GM18868 (cell line): Measurements from ENCODE around the gene DPP6.

Experiments
- ATAC-seq: cut with Tn5 transposase; IDR thresholded peaks from one replicate; pipeline ENCODE4 v1.9.1; 2021; ENCODE audit warnings: mild to moderate bottlenecking, moderate library complexity; ENCODE audit not compliant: unreplicated experiment

The DPP6 gene

DNA sequence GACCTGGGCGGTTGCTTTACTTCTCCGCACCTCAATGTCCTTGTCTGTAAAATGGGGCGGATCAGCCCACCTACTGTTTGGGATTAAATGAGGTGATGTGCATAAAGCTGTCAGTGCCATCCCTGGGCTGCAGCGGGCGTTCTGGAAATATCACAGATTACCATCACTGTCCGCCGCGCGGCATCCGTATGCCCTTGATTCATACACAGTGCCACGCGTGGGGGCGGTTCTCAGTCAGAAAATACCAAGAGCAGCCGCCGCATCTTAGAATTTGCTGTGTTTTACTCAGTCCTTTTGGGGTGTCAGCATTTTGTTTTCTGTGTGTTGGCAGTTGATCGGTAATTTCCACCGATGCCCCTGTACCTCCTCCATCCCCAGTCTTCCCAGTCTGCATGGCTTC, 338.8 kb downstream of the DPP6 start:
- ATAC-seq: no peak

DNA sequence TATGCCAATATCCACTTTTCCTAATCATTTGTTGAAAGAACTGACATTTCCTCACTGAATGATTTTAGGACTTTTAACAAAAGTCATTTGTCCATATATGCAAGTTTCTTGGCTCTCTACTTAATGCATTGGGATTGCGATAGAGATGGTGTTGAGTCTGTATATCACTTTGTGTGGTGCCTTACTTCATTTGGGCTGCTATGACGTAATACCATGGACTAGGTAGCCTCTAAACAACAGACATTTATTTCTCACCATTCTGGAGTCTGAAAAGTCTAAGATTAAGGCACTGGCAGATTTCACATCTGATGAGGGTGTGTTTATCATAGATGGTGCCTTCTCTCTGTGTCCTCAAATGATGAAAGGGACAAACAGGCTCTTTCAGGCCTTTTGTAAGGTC, 342.6 kb downstream of the DPP6 start:
- ATAC-seq: no peak

- no peak for ATAC-seq
Measured at GRCh38 chr7:154406312-154406711, 354.1 kb downstream of the DPP6 start.

GRCh38 chr7:154409703-154410311, 357.6 kb downstream of the DPP6 start:
- ATAC-seq: no peak

DNA sequence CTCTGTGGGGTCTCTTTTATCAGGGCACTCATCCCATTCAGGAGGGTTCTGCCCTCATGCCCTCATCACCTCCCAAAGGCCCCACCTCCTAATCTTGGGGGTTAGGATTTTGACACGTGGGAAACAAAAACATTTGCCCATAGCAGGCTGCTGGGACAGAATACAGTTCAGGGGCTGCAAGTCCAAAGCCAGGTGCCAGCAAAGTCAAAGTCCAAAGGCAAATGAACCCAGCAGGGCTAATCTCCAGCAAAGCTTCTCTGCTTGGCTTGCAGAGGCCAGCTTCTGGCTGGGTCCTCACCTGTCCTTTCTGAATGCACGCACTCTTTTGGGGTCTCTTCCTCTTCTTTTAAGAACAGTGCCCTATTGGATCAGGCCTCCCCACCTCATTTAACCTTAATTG, 359.9 kb downstream of the DPP6 start:
- no peak for ATAC-seq

GRCh38 chr7:154415709-154416399, 363.7 kb downstream of the DPP6 start:
- no peak for ATAC-seq

DNA sequence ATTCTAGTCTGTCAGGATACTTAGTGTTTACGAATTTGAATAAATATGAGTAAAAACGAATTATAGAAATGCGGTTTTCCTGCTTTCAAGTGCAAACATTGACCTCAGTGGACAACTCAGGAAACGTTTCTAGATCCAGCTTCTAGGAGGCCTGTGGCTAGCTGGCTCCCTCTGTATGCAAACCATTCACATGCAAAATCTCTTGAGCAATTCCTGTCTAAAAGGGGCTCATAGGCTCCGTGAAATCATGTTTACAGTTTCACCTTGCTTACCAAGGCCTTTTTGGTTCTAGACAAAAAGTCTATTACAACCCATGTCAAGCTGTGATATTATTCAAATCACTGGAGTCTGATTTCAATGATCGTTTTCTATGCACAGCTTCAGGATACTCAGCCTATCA, 364.5 kb downstream of the DPP6 start:
- no peak for ATAC-seq

- ATAC-seq: no peak
Measured at GRCh38 chr7:154419344-154419743, 367.1 kb downstream of the DPP6 start.

GRCh38 chr7:154423231-154423630, 371.0 kb downstream of the DPP6 start:
- ATAC-seq: no peak

DNA sequence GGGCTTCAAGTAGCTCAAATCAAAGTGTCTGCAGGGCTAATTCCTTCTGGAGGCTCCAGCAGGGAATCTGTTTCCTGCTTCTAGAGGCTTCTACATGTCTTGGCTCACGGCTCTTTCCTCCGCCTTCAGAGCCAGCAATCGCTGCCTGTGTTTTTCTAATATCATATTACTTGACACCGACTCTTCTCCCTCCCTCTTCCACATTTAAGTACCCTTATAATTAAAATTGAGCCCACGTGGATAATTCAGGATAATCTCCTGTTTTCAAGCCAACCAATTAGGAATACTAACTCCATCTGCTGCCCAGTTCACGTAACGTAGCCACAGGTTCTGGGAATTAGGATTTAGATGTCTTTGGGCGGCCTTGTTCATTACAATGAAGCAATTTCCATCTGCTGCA, 372.2 kb downstream of the DPP6 start:
- no peak for ATAC-seq

DNA sequence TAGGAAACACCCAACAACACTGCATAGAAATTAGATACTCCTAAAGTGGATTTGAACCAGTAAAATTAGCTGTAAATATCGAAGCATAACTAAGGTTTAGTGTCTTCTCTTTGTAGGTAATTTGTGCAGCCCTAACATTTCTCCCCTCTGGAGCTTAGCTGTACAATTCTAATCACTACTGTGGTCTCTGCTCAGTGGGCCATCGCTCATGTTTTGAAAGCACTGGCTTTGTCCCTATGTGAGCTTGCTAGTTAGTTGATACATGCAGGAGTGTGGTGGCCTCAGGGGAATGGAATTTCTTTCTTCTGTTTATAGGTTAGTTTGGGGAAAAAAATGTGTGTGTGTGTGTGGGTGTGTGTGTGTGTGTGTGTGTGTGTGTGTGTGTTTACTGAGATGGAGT, 373.1 kb downstream of the DPP6 start:
- ATAC-seq: no peak

- no peak for ATAC-seq
Measured at GRCh38 chr7:154426778-154427177, 374.6 kb downstream of the DPP6 start.

- no peak for ATAC-seq
Measured at GRCh38 chr7:154427533-154427932, 375.3 kb downstream of the DPP6 start.

DNA sequence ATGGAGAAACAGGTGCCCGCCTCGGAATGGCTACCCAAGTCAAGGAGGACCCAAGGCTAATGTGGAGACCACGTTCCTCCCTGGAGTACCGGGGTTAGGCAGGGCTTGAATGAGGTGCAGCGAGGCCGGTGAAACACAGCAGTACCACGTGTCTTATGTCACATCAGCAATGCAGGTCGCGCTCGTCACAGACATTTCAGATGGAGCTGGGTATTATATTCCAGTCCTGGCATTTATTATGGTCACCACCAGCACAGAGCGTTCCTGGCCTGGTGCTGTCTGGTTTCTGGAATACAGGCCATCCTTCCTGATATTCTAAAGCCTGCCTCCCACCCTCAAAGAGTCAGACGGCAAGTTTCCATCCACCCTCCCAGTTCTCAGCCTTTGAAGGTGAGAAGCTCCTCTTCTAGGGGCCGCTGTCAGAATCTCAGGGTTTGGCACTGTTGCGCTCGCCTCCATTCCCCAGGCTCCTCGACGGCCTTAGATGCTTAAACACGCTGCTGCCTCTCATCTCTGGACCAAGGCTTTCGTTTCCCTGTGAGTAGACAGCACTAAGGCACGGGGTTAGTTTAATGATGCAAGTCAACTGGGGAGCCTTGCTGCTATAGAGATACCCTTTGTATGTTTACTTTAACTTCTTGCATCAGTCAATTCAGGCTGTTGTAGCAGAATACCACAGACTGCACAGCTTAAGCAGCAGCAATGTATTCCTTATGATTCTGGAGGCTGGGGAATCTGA, 377.6 kb downstream of the DPP6 start:
- ATAC-seq: no peak

GRCh38 chr7:154430640-154431039, 378.4 kb downstream of the DPP6 start:
- ATAC-seq: no peak

- ATAC-seq: no peak
Measured at GRCh38 chr7:154431045-154431444, 378.8 kb downstream of the DPP6 start.

DNA sequence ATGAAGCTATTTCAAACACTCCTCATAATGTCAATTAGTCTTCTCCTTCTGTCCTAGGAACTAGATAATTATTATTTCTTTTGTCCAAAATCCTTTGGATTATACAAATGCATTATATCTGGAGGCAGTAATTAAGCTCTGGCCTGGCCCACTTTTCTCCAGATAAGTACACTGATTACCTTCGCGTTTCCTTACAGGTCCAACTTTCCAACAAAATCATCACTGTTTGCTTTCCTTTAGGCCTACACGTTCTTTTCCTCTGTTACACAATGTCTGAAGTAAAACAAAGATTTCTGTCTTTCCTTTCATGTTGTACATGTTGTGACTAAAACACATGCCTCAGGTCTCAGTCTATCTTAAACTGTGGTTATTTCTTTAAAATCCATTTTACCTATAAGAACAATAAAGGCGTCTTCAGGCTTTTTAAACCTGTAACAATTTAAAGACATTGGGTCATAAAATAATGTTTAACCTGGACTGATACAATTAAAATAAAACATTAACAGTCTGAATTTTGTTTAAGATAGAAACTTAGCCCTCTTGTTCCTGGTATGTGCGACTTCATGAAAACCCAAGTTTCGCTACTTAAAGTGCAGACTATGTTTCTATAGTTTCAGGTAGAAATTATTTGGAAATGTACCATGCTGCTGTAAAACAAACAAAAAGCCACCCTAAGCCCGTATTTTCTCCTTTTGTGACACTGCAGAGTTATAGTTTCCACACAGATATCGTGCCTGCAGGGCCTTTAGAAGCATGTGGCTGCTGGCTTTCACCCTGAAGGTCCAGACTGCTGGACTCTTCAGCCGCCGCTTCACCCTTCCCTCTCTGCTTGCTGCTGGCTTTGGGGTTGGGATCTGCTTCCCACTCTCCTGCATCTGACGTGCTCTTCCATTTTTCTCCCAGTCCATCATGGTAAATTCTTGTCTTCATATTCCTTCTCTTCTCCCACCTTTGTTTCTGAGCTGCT, 381.7 kb downstream of the DPP6 start:
- no peak for ATAC-seq

DNA sequence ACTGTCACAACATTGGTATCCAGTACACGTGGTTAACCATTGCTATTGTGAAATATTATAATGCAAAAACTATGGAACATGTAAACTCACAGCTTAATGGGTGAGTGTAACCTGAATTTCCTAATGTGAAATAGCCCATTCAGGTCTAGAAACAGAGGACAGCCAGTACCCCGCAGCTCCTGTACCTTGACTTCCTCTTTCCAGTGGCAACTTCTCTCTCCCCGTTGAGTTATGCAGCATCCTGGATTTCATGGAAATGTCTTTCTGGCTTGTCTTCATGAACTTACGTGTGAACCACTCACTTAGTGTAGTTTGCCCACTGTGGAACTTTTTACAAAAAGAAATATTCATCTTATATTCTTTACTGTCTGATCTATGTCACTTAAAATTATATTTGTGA, 384.4 kb downstream of the DPP6 start:
- no peak for ATAC-seq

- no peak for ATAC-seq
Measured at GRCh38 chr7:154437234-154437633, 385.0 kb downstream of the DPP6 start.

DNA sequence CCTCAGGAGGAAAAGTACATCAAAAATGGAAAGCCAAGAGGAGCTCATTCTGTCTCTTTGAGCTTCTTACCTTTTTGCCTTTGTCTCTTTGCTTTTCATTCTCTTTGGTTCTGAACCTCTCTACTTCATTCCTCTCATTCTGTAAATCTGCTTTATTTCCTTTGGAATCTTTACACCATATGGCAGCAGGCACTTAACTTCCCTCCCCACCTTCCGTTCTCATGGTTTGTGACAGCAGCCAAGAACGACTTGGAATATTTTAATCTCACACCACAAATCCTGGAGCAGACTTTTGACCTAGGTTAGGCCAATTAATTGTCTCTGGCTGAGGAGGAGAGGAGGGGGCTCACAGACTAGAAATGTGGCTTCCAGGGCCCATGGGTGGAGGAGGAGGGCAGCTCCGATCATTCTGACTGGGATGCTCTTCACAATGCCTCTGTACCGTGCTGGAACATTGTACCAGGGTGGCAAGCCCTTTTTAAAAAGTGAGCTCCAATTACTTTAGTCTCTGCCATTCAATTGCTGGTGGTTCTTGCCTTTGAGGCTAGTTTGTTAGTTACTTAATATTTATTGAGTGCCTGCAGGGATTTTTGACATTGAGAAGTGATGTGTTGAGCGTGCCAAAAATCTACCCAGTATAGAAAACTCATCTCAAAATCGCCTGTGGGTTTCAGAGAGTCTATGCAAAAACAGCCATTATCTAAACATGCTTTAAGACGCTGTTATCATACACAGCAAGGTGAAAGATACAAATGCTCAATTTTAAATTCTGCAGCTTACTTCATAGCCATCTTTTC, 386.6 kb downstream of the DPP6 start:
- ATAC-seq: no peak
